WTC11 (cell line): ENCODE measurements around the gene ADGRB3. TPM values are rescaled to one million over a fixed set of nuclear protein-coding genes. Genes with fewer than 3 reads are reported as not detected.

Experiments used
- ATAC-seq: fragments of 200-7000 bp; cut with Tn5 transposase; 2 replicates; pipeline ENCODE4 v1.10.0; 2021; ENCODE audit warnings: mild to moderate bottlenecking, moderate library complexity
- CTCF ChIA-PET: fragments of 300-600 bp; sonication (Branson Sonifier 250); formaldehyde crosslinking; loops from one replicate; lab custom pipeline; 2021; ENCODE audit warnings: antibody characterized with exemption; lab: Charles Lee
- POLR2A ChIA-PET: fragments of 350-600 bp; sonication (Branson Sonifier 250); formaldehyde crosslinking; loops from one replicate; lab custom pipeline; 2021; ENCODE audit warnings: antibody characterized with exemption; lab: Charles Lee
- DNase-seq: peaks from one replicate; pipeline ENCODE4 v3.0.0; 2021; ENCODE audit warnings: low spot score
- H3K27ac Mint-ChIP-seq: 2 replicates; pipeline ENCODE4 v1.8.0; 2021; ENCODE audit warnings: mixed read lengths
- H3K27me3 Mint-ChIP-seq: 2 replicates; pipeline ENCODE4 v1.8.0; 2021; ENCODE audit warnings: low read depth, mild to moderate bottlenecking, moderate library complexity, mixed read lengths
- H3K36me3 Mint-ChIP-seq: 2 replicates; pipeline ENCODE4 v1.8.0; 2021; ENCODE audit warnings: mixed read lengths
- H3K4me1 Mint-ChIP-seq: 2 replicates; pipeline ENCODE4 v1.8.0; 2022; ENCODE audit warnings: mixed read lengths
- H3K4me3 Mint-ChIP-seq: 2 replicates; pipeline ENCODE4 v1.8.0; 2021; ENCODE audit warnings: mild to moderate bottlenecking, moderate library complexity, mixed read lengths
- H3K9me3 Mint-ChIP-seq: 2 replicates; pipeline ENCODE4 v1.8.0; 2021; ENCODE audit warnings: mixed read lengths
- AR ChIP-seq: fragments of 250-450 bp; sonication (Bioruptor Pico); IDR thresholded peaks from 2 replicates; pipeline ENCODE4 v1.9.0; 2021; ENCODE audit warnings: mild to moderate bottlenecking
- ATF3 ChIP-seq: sonication (generic); formaldehyde crosslinking; conservative IDR thresholded peaks from 2 replicates; pipeline ENCODE4 v1.8.1; 2022; ENCODE audit warnings: mild to moderate bottlenecking, missing genetic modification reagents
- ATF6 ChIP-seq: sonication (generic); formaldehyde crosslinking; IDR thresholded peaks from 2 replicates; pipeline ENCODE4 v1.8.1; 2023; ENCODE audit warnings: mild to moderate bottlenecking, missing genetic modification reagents
- ESRRA ChIP-seq: sonication (generic); formaldehyde crosslinking; IDR thresholded peaks from 2 replicates; pipeline ENCODE4 v1.8.1; 2022; ENCODE audit warnings: mild to moderate bottlenecking, missing genetic modification reagents, borderline replicate concordance
- ETV6 ChIP-seq: sonication (generic); formaldehyde crosslinking; IDR thresholded peaks from 2 replicates; pipeline ENCODE4 v1.8.1; 2022; ENCODE audit warnings: mild to moderate bottlenecking, missing genetic modification reagents
- GABPB1 ChIP-seq: sonication (generic); formaldehyde crosslinking; IDR thresholded peaks from 2 replicates; pipeline ENCODE4 v1.8.1; 2023; ENCODE audit warnings: mild to moderate bottlenecking, missing genetic modification reagents
- HMGXB4 ChIP-seq: sonication (generic); formaldehyde crosslinking; IDR thresholded peaks from 2 replicates; pipeline ENCODE4 v1.8.1; 2023; ENCODE audit warnings: mild to moderate bottlenecking, moderate library complexity, missing genetic modification reagents
- MAX ChIP-seq: sonication (generic); formaldehyde crosslinking; IDR thresholded peaks from 2 replicates; pipeline ENCODE4 v1.8.0; 2022; ENCODE audit warnings: mild to moderate bottlenecking, missing genetic modification reagents
- NFYB ChIP-seq: sonication (generic); formaldehyde crosslinking; conservative IDR thresholded peaks from 2 replicates; pipeline ENCODE4 v1.8.0; 2022; ENCODE audit warnings: low read depth, missing genetic modification reagents
- NR1H2 ChIP-seq: sonication (generic); formaldehyde crosslinking; IDR thresholded peaks from 2 replicates; pipeline ENCODE4 v1.9.0; 2021; ENCODE audit warnings: mild to moderate bottlenecking, moderate library complexity, missing genetic modification reagents
- NR2C2 ChIP-seq: sonication (generic); formaldehyde crosslinking; IDR thresholded peaks from 2 replicates; pipeline ENCODE4 v1.8.0; 2022; ENCODE audit warnings: mild to moderate bottlenecking, missing genetic modification reagents
- NR3C1 ChIP-seq: sonication (generic); formaldehyde crosslinking; conservative IDR thresholded peaks from 2 replicates; pipeline ENCODE4 v1.8.1; 2023; ENCODE audit warnings: low read depth, mild to moderate bottlenecking, missing genetic modification reagents
- SMAD4 ChIP-seq: sonication (generic); formaldehyde crosslinking; IDR thresholded peaks from 2 replicates; pipeline ENCODE4 v1.8.0; 2022; ENCODE audit warnings: mild to moderate bottlenecking, missing genetic modification reagents
- SOX15 ChIP-seq: fragments of 250-450 bp; sonication (Bioruptor Pico); IDR thresholded peaks from 2 replicates; pipeline ENCODE4 v1.9.0; 2021; ENCODE audit warnings: mild to moderate bottlenecking
- ZMAT4 ChIP-seq: fragments of 250-450 bp; sonication (Bioruptor Pico); IDR thresholded peaks from 2 replicates; pipeline ENCODE4 v1.9.0; 2021; ENCODE audit warnings: mild to moderate bottlenecking
- total RNA-seq: library from RNA; stranded (reverse); gene quantifications from 3 replicates; pipeline ENCODE4 v1.2.3, GENCODE V29; 2021

Gene ADGRB3
- total RNA-seq, 1 experiment from 2014 or later = 1.9 TPM

- Mint-ChIP-seq H3K4me1 (no peaks in the 10 kb centered on the region), H3K36me3 (no peaks in the 10 kb centered on the region), H3K9me3 (no peaks in the 10 kb centered on the region)
- ChIA-PET POLR2A (no interaction called here), CTCF (no interaction called here)
- DNase-seq (no peak), ATAC-seq (no peak)
- TF ChIP-seq HMGXB4 (CRISPR knock-in tag) (no peak), ZMAT4 (CRISPR knock-in tag) (no peak), GABPB1 (CRISPR knock-in tag) (no peak), SMAD4 (CRISPR knock-in tag) (no peak), ATF6 (CRISPR knock-in tag) (no peak), NR3C1 (CRISPR knock-in tag) (no peak), AR (CRISPR knock-in tag) (no peak), ETV6 (CRISPR knock-in tag) (no peak), NR2C2 (CRISPR knock-in tag) (no peak), SOX15 (CRISPR knock-in tag) (no peak)
- TF ChIP-seq, all 79 proteins: peak for 0
- Mint-ChIP-seq H3K4me3 (no peak overlapping the region), H3K27ac (no peak overlapping the region), H3K27me3 (no peaks in the 10 kb centered on the region)
These were observed 316.2 kb downstream of the ADGRB3 start for GRCh38 chr6:68951270-68951669.

- CTCF ChIA-PET = no interaction called here
- no peak for DNase-seq
- Mint-ChIP-seq H3K4me3 (no peak overlapping the region), H3K27ac (no peak overlapping the region)
- TF ChIP-seq NR1H2 (CRISPR knock-in tag) = no peak
- TF ChIP-seq NR2C2 (CRISPR knock-in tag) = no peak
- no peak for TF ChIP-seq ESRRA
- no peak for TF ChIP-seq NFYB (CRISPR knock-in tag)
- no peak for TF ChIP-seq ATF3 (CRISPR knock-in tag)
- no peak for TF ChIP-seq ETV6 (CRISPR knock-in tag)
- no peak for TF ChIP-seq MAX
- TF ChIP-seq, all 79 proteins: peak for 0
- Mint-ChIP-seq H3K36me3 (no peaks in the 10 kb centered on the region), H3K27me3 (no peaks in the 10 kb centered on the region), H3K9me3 (no peaks in the 10 kb centered on the region), H3K4me1 (no peaks in the 10 kb centered on the region)
- no peak for ATAC-seq
- POLR2A ChIA-PET = no interaction called here
These were observed 323.2 kb downstream of the ADGRB3 start for GRCh38 chr6:68958327-68958726.
